HL-60 (cell line): ENCODE measurements around the gene TXNRD3.

Experiments used
- DNase-seq, 2 experiments: peaks; one replicate each; pipeline ENCODE4 v3.0.0-alpha.2; 2010 to 2020; ENCODE audit warnings: low read depth in 1 of 2, low spot score in 1 of 2
- H3K27ac ChIP-seq: fragments of 250-450 bp; sonication (Bioruptor Pico); replicated peaks from 2 replicates; pipeline ENCODE4 v1.5.1; 2020; ENCODE audit warnings: mild to moderate bottlenecking, moderate library complexity
- H3K27me3 ChIP-seq: fragments of 250-450 bp; sonication (Bioruptor Pico); 2 replicates; pipeline ENCODE4 v1.5.1; 2021; ENCODE audit warnings: mild to moderate bottlenecking, moderate library complexity; ENCODE audit not compliant: insufficient read depth, poor library complexity, severe bottlenecking
- H3K4me3 ChIP-seq: replicated peaks from 2 replicates; pipeline ENCODE4 v1.5.1; 2011; ENCODE audit warnings: mild to moderate bottlenecking, control low read depth, low read length; ENCODE audit not compliant: insufficient read depth
- CTCF ChIP-seq: IDR thresholded peaks from one replicate; pipeline ENCODE4 v1.5.1; 2011; ENCODE audit warnings: low read length, control low read depth, inconsistent platforms; ENCODE audit not compliant: insufficient read depth
- GABPA ChIP-seq: IDR thresholded peaks from 2 replicates; pipeline ENCODE4 v1.6.1; 2012; ENCODE audit warnings: low read depth
- POLR2AphosphoS5 ChIP-seq: IDR thresholded peaks from 2 replicates; pipeline ENCODE4 v1.6.1; 2012; ENCODE audit warnings: low read depth
- REST ChIP-seq: IDR thresholded peaks from 2 replicates; pipeline ENCODE4 v1.6.1; 2012; ENCODE audit warnings: low read depth; ENCODE audit not compliant: insufficient replicate concordance
- SPI1 ChIP-seq: IDR thresholded peaks from 2 replicates; pipeline ENCODE4 v1.6.1; 2012; ENCODE audit warnings: low read depth, mild to moderate bottlenecking, borderline replicate concordance

Gene TXNRD3

GRCh38 chr3:126696701-126697267 is 41.9 kb upstream of the TXNRD3 start:
- peaks cover 5% of the 10 kb centered on the region for H3K27me3 ChIP-seq
- DNase-seq = no peak
- TF ChIP-seq POLR2AphosphoS5 (no peak), CTCF (no peak), SPI1 (no peak), REST (no peak), GABPA (no peak)
- H3K27ac ChIP-seq = no peak overlapping the region
- no peak overlapping the region for H3K4me3 ChIP-seq

DNA sequence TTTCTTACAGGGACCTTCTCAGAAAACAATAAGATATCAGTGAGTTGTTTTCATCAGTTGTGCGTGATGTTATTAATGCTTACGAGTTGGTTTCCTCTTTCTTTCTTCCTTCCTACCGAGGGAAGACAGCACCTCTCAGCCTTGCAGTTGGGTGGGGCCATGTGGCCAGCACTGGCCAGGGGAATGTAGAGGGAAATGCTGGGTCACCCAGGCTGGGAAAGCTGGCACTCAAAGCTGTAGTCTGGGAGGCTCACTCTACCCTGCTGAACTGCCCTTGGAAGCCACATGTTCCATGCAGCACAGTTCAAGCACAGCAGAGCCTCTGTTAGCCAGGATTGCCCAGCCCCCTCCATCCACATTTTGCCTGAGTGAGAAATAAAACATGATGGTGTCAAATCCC is 39.0 kb upstream of the TXNRD3 start:
- Histone ChIP-seq H3K27me3 (peaks cover 3% of the 10 kb centered on the region), H3K4me3 (no peak overlapping the region), H3K27ac (no peak overlapping the region)
- DNase-seq = no peak
- no peak for TF ChIP-seq SPI1
- TF ChIP-seq POLR2AphosphoS5 = no peak
- no peak for TF ChIP-seq CTCF
- no peak for TF ChIP-seq GABPA
- no peak for TF ChIP-seq REST

- DNase-seq = no peak
- Histone ChIP-seq H3K27me3 (peaks cover 5% of the 10 kb centered on the region), H3K4me3 (no peak overlapping the region), H3K27ac (no peak overlapping the region)
- TF ChIP-seq REST = no peak
- no peak for TF ChIP-seq POLR2AphosphoS5
- TF ChIP-seq SPI1 = no peak
- no peak for TF ChIP-seq GABPA
- TF ChIP-seq CTCF = no peak
Measured at GRCh38 chr3:126692858-126693257, 37.9 kb upstream of the TXNRD3 start.
